K562 (cell line): ENCODE data around the gene UBE2L3. TPM values are rescaled to one million over a fixed set of nuclear protein-coding genes. Genes with fewer than 3 reads are reported as not detected.
A peak's percentile ranks its signal among the peaks of the same experiment; 100 is the strongest.
"Not testable (repeated sequence)": the region's sequence is repeated elsewhere in the genome, so short reads cannot be mapped to it uniquely, and the experiment has no call there.

ENCODE experiments used
- ATAC-seq: fragments of 200-7000 bp; cut with Tn5 transposase; 3 replicates; pipeline ENCODE4 v1.9.1; 2020; ENCODE audit warnings: moderate library complexity
- BruUV-seq: library from RNA; stranded (reverse); fragments of 400-500 nt; replicated peaks from 2 replicates; lab custom pipeline; 2021; lab: Mats Ljungman, UMichigan
- CTCF ChIA-PET: fragments of 300-600 bp; formaldehyde crosslinking; extraction: SDS; loops from one replicate; lab custom pipeline; 2021; ENCODE audit warnings: low intra/inter-chr PET ratio; lab: Yijun Ruan, JAX
- POLR2A ChIA-PET: fragments of 300-600, 350-650 bp; sonication (Branson Sonifier 250); formaldehyde crosslinking; extraction: SDS; loops from one replicate; lab custom pipeline; 2021; ENCODE audit warnings: antibody characterized with exemption, inconsistent platforms; lab: Yijun Ruan, JAX
- DNase-seq, 4 experiments: peaks; one replicate each; pipeline versions ENCODE4 v3.0.0 to v3.0.0-alpha.2; 2011 to 2018; ENCODE audit warnings: low spot score in 3 of 4, mixed read lengths in 3 of 4; ENCODE audit errors: extremely low read depth in 1 of 4
- FAIRE-seq: peaks from 2 replicates; lab custom pipeline; 2011; peaks lifted over from hg19 to GRCh38; lab: Jason Lieb, UNC
- H2AFZ ChIP-seq: 2 replicates; pipeline ENCODE4 v1.6.0; 2011; ENCODE audit warnings: low read depth, low read length, control low read depth, inconsistent platforms
- H3K27ac ChIP-seq: fragments of 200-600 bp; 3 replicates; pipeline ENCODE4 v1.8.0; 2011; ENCODE audit warnings: low read depth, mild to moderate bottlenecking, control low read depth, inconsistent platforms, low read length, moderate library complexity, mixed read lengths; ENCODE audit errors: extremely low read depth
- H3K27me3 ChIP-seq, 2 experiments: fragments of 300-600 bp in 1 of 2; 2 replicates in 1 of 2; 3 replicates in 1 of 2; pipeline versions ENCODE4 v1.6.0 to v1.8.0; 2011; ENCODE audit warnings: inconsistent platforms in 2 of 2, low read length in 2 of 2, mild to moderate bottlenecking in 1 of 2, mixed read lengths in 1 of 2, moderate library complexity in 1 of 2; ENCODE audit not compliant: control insufficient read depth in 2 of 2, insufficient read depth in 2 of 2
- H3K36me3 ChIP-seq: fragments of 300-600 bp; 3 replicates; pipeline ENCODE4 v1.8.0; 2011; ENCODE audit warnings: mild to moderate bottlenecking, low read length, inconsistent platforms; ENCODE audit not compliant: control insufficient read depth, insufficient read depth
- H3K4me1 ChIP-seq, 2 experiments: fragments of 200-600 bp in 1 of 2; replicated peaks in 1 of 2; 2 replicates in 1 of 2; 3 replicates in 1 of 2; pipeline versions ENCODE4 v1.5.1 to v1.8.0; 2011; ENCODE audit warnings: inconsistent platforms in 2 of 2, low read length in 2 of 2, mild to moderate bottlenecking in 1 of 2, mixed read lengths in 1 of 2, moderate library complexity in 1 of 2; ENCODE audit not compliant: control insufficient read depth in 2 of 2, insufficient read depth in 2 of 2
- H3K4me2 ChIP-seq: 2 replicates; pipeline ENCODE4 v1.6.1; 2011; ENCODE audit warnings: low read length, control low read depth, inconsistent platforms, mixed read lengths; ENCODE audit not compliant: insufficient read depth
- H3K4me3 ChIP-seq: fragments of 200-600 bp; sonication (generic), shearing (Covaris generic); 2 replicates; pipeline ENCODE4 v1.5.1; 2016; ENCODE audit warnings: control low read depth, inconsistent platforms
- H3K79me2 ChIP-seq: fragments of 200-600 bp; 3 replicates; pipeline ENCODE4 v1.8.0; 2011; ENCODE audit warnings: low read length, inconsistent platforms; ENCODE audit not compliant: control insufficient read depth, insufficient read depth
- H3K9ac ChIP-seq, 2 experiments: 2 replicates each; pipeline versions ENCODE4 v1.6.0 to v1.6.1; 2011; ENCODE audit warnings: low read depth in 2 of 2, low read length in 2 of 2, control low read depth in 1 of 2, inconsistent platforms in 1 of 2, mild to moderate bottlenecking in 1 of 2, mixed read lengths in 1 of 2; ENCODE audit not compliant: insufficient read depth in 1 of 2
- H3K9me1 ChIP-seq: one replicate; pipeline ENCODE4 v1.6.0; 2011; ENCODE audit warnings: inconsistent platforms, mild to moderate bottlenecking, low read length, moderate library complexity; ENCODE audit not compliant: control insufficient read depth, insufficient read depth
- H3K9me3 ChIP-seq: replicated peaks from 2 replicates; pipeline ENCODE4 v1.5.1; 2011; ENCODE audit warnings: low read depth, low read length, inconsistent platforms; ENCODE audit not compliant: control insufficient read depth, insufficient read depth
- H4K20me1 ChIP-seq: replicated peaks from 2 replicates; pipeline ENCODE4 v1.6.1; 2011; ENCODE audit warnings: low read length, inconsistent platforms, mixed read lengths; ENCODE audit not compliant: control insufficient read depth, insufficient read depth
- WGBS: fragments of 100-300 bp; shearing (Covaris generic); methylation state at CpG from one replicate; pipeline ENCODE4 v1.1.6; 2016; ENCODE audit warnings: low coverage, mixed read lengths; ENCODE audit not compliant: insufficient coverage; ENCODE audit errors: missing lambda C conversion rate; 5-methylcytosine and 5-hydroxymethylcytosine counted together
- in situ Hi-C: fragments of 300-500 bp; cut with MboI; formaldehyde crosslinking; loops from 4 replicates; pipeline ENCODE4 v1.15.0; 2018; ENCODE audit warnings: inconsistent platforms, mixed read lengths
- intact Hi-C: fragments of 100-400 bp; cut with micrococcal nuclease; formaldehyde crosslinking; loops from 2 replicates; pipeline ENCODE4 v1.14.2; 2022
- polyA plus RNA-seq, 8 experiments: library from polyadenylated mRNA; depleted of rRNA in 4 of 8; stranded (reverse) in 5 of 8; unstranded in 3 of 8; fragments of >200 nt; fragmentation: Nextera tagmentation in 2 of 8; fragmentation: Illumina TruSeq in 1 of 8; extraction: Ambion mirVana in 2 of 8; extraction: Trizol in 1 of 8; gene quantifications; 2 replicates each; pipeline versions ENCODE4 v1.2.1 to v1.2.3, GENCODE V29; 2011 to 2014; ENCODE audit warnings: inconsistent platforms in 1 of 8, missing spikeins in 1 of 8
- total RNA-seq, 7 experiments: library from RNA; depleted of rRNA in 6 of 7; stranded (reverse); fragments of >200 nt in 6 of 7; fragmentation: Illumina TruSeq in 2 of 7; extraction: Trizol in 2 of 7; gene quantifications; 2 replicates each; pipeline versions ENCODE4 v1.2.1 to v1.2.3, GENCODE V29; 2011 to 2021; ENCODE audit warnings: low replicate concordance in 1 of 7

Gene UBE2L3
- total and polyA plus RNA-seq, 9 of the 15 experiments (the other 6 are each of a cell fraction or from before 2014, with no cell fraction given): 215 to 625 (median 285) TPM

GRCh38 chr22:21559345-21560125, 8.0 kb upstream of the UBE2L3 start:
- BruUV-seq, H3K79me2 ChIP-seq, H3K4me2 ChIP-seq, CTCF ChIA-PET, H3K9me1 ChIP-seq, H3K27me3 ChIP-seq, H2AFZ ChIP-seq, FAIRE-seq, DNase-seq, H3K9ac ChIP-seq, H3K4me3 ChIP-seq, H4K20me1 ChIP-seq, H3K9me3 ChIP-seq, intact Hi-C loops, POLR2A ChIA-PET, H3K36me3 ChIP-seq, H3K27ac ChIP-seq: not testable (repeated sequence)
- peak; percentile 26 for ATAC-seq
- peaks cover 9 to 17% of the 10 kb centered on the region in 2 experiments for H3K4me1 ChIP-seq
- in situ Hi-C loops: loop anchor here (5.0 kb wide), 1 partner anchor 182 kb away; no protein-coding TSS in a partner anchor
- WGBS: 10% methylated on average over 6 of the region's 10 CpGs

GRCh38 chr22:21560657-21561056, 6.9 kb upstream of the UBE2L3 start:
- no CpG with 5 or more reads among the region's 3 CpGs for WGBS
- FAIRE-seq, in situ Hi-C loops: not testable (repeated sequence)

More at GRCh38 chr22:21560657-21561056, 6.9 kb upstream of the UBE2L3 start:
- H3K9ac ChIP-seq, BruUV-seq, H3K27ac ChIP-seq, H3K4me2 ChIP-seq, H3K9me1 ChIP-seq, ATAC-seq, H3K4me3 ChIP-seq, H4K20me1 ChIP-seq, POLR2A ChIA-PET, H3K9me3 ChIP-seq, H2AFZ ChIP-seq, H3K27me3 ChIP-seq, CTCF ChIA-PET, H3K36me3 ChIP-seq, H3K79me2 ChIP-seq, DNase-seq, intact Hi-C loops: not testable (repeated sequence)
- H3K4me1 ChIP-seq: peaks cover 9 to 13% of the 10 kb centered on the region in 2 experiments
